NCI-H2227 (cell line): ENCODE measurements around the gene PRRX2.
"Not testable (repeated sequence)": the region's sequence is repeated elsewhere in the genome, so short reads cannot be mapped to it uniquely, and the experiment has no call there.

Source experiments
- DNase-seq: peaks from one replicate; lab custom pipeline; 2025; ENCODE audit not compliant: unreplicated experiment; lab: John Stamatoyannopoulos, UW

Gene PRRX2

GRCh38 chr9:129653823-129654553 lies 11.5 kb upstream of the PRRX2 start:
- no peak for DNase-seq

DNA sequence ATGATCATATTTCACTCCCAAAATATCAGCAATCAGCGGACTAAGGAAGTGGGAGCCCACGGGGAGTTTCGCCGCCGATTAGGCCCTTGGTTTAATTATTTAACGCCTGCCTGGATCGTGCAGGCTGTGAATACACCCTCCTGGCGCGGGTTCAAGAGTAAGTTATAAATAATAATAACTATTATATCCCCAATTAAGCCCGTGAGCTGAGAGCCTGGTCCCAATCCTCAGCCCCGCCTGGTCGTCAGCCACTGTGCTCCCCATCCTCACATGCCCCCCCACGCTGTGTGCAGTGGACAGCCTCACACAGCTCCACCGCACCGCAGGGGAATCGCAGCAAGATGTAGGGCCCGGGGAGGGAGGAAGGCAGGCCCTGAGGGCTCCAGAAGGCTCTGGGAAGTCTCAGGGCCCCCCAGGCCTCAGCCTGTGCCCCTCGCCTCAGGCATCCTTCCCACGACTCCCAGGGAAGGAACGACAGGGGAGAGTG lies 10.8 kb upstream of the PRRX2 start:
- DNase-seq, result no peak

DNA sequence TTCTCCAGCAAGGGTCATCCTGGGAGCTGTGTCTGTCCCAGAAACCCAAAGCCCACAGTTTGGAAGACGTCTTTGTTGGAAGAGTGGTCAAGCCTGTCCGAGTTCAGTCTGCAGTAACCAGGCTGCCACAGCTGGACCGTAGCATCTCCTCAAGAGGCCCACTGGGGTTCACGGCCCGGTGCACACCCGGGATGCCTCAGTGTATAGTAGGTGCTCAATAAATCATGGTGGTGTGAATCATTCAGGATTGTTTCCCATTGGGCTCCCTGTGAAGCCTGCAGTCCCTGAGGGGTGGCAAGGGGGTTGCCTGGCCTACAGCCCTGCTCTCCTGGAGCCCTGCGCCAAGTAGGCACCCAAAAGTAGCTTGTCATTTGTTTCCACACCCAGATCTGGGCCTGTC lies 10.3 kb upstream of the PRRX2 start:
- DNase-seq, result no peak

- no peak for DNase-seq
Observed at GRCh38 chr9:129655696-129656095, 9.8 kb upstream of the PRRX2 start.

GRCh38 chr9:129656795-129657390 lies 8.6 kb upstream of the PRRX2 start:
- DNase-seq, result no peak

DNA sequence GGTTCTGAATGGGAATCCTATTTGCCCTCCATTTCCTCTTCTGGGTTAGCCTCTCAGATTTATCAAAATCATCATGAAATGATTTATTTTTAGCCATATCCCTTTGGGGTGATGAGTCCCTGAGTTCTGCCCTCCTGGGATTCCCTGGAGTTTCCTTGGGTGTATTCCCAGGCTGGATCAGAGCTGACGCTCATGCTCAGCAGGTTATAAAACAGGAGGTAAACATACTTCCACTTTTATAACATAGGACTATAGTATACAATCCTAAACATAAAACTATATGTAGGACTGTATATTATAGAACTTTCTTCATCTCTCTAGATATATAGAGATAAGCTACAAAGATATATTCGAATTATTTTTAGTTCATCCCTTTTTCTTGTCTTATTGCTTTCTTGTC lies 4.4 kb upstream of the PRRX2 start:
- no peak for DNase-seq

- DNase-seq, result not testable (repeated sequence)
Observed at GRCh38 chr9:129662239-129662638, 3.2 kb upstream of the PRRX2 start.

- no peak for DNase-seq
Observed at GRCh38 chr9:129664746-129665388, 580 bp upstream of the PRRX2 start.

DNA sequence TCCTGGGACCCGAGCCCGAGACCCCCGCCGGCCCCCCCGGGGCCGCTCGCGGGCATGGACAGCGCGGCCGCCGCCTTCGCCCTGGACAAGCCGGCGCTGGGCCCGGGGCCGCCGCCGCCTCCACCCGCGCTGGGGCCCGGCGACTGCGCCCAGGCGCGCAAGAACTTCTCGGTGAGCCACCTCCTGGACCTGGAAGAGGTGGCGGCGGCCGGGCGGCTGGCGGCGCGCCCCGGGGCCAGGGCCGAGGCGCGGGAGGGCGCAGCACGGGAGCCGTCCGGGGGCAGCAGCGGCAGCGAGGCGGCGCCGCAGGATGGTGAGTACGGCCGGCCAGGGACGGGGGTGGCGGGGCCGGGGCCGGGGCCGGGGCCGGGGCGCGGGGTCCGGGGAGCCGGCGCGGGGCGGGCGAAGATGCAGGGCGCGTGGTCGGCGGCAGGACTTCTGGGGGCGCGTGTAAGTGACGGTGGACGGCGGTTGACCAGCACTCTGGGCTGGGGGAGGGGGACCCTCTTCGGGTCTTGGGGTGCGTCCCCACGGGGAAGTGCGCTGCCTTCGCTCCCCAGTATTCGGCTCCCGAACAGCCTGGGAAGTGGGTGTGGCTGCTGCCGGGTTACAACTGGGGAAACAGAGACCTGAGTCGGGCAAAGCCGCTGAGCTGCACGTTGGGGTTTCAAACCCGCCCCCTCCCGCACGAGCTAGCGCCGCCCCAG lies 520 bp downstream of the PRRX2 start:
- no peak for DNase-seq

GRCh38 chr9:129666575-129666974 lies 1.1 kb downstream of the PRRX2 start:
- no peak for DNase-seq

- no peak for DNase-seq
Observed at GRCh38 chr9:129667378-129667777, 1.9 kb downstream of the PRRX2 start.

GRCh38 chr9:129667850-129668249 lies 2.4 kb downstream of the PRRX2 start:
- DNase-seq, result no peak

GRCh38 chr9:129669141-129669718 lies 3.8 kb downstream of the PRRX2 start:
- DNase-seq, result no peak

- DNase-seq, result no peak
Observed at GRCh38 chr9:129669946-129670345, 4.5 kb downstream of the PRRX2 start.

GRCh38 chr9:129671065-129671464 lies 5.6 kb downstream of the PRRX2 start:
- DNase-seq, result no peak

- no peak for DNase-seq
Observed at GRCh38 chr9:129671519-129671918, 6.1 kb downstream of the PRRX2 start.

DNA sequence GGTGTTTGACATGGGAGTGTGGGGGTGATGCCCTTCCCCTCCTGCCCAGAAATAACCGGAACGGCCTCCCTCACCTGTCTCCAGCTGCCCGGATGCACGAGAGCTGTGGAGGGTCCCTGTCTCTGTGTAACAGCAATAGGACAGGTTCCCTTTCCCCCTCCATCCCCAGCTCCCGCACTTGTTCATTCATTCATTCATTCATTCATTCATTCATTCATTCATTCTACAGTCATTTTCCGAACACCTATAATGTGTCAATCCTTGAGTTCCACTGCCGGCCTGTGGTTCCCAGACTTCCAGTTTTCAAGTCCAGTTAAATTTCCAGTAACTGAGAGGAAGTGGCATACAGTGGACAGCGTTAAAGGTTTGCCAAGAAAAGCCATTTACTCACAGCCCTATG lies 7.3 kb downstream of the PRRX2 start:
- no peak for DNase-seq

DNA sequence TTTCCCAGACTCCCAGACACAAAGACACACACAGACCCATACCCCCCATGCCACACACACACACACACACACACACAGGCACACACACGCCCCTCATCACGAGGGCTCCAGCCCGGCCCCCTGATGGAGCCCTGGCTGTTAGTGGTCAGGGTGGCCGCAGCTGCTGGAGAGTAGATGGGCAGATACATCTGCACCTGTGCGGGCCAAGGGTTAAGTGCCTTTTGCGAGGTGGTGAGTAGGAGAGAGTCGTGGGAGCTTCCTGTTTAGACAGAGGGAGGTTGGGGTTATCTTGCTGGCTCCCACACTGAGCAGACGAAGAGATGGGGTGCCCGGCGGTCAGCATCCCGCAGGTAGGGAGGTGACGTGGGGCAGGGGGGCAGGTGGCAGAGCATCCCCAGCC lies 8.2 kb downstream of the PRRX2 start:
- peak; percentile 27 for DNase-seq

GRCh38 chr9:129674229-129674628 lies 8.8 kb downstream of the PRRX2 start:
- DNase-seq, result no peak

DNA sequence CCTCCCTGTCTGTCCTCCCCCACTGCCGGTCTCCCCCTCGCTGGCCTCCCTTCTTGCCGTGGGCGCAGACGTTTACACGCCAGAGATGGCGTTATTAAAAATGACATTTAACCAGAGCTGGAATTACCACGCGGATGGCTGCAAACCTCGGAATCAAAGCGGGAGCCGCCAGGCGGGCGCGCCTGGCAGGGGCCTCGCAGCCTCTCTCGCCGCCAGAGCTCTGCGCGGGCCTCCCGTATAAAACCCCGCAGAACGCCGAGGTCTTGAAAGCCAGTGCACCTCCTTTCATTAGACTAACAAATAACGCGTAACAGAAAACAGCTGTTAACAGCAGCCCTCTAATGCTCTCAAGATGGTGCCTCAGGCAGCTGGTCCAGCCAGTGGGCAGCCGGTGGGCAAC lies 10.2 kb downstream of the PRRX2 start:
- DNase-seq, result peak; percentile 17

- DNase-seq, result no peak
Observed at GRCh38 chr9:129676287-129676686, 10.8 kb downstream of the PRRX2 start.
